DMS79 (cell line): ENCODE results near the gene THEMIS2.

Source experiments
- DNase-seq: peaks from one replicate; lab custom pipeline; 2025; lab: John Stamatoyannopoulos, UW

The THEMIS2 gene

GRCh38 chr1:27885621-27886352, 13.4 kb downstream of the THEMIS2 start:
- DNase-seq = no peak

- no peak for DNase-seq
Measured at GRCh38 chr1:27886353-27886679, 14.0 kb downstream of the THEMIS2 start.

- no peak for DNase-seq
Measured at GRCh38 chr1:27886744-27887143, 14.4 kb downstream of the THEMIS2 start.

- no peak for DNase-seq
Measured at GRCh38 chr1:27887215-27888021, 15.1 kb downstream of the THEMIS2 start.

- no peak for DNase-seq
Measured at GRCh38 chr1:27889506-27889905, 17.2 kb downstream of the THEMIS2 start.

GRCh38 chr1:27891196-27891889, 19.0 kb downstream of the THEMIS2 start:
- no peak for DNase-seq

GRCh38 chr1:27894521-27894920, 22.2 kb downstream of the THEMIS2 start:
- DNase-seq = no peak

GRCh38 chr1:27906759-27907158, 34.4 kb downstream of the THEMIS2 start:
- no peak for DNase-seq

GRCh38 chr1:27912429-27912828, 40.1 kb downstream of the THEMIS2 start:
- DNase-seq = no peak

GRCh38 chr1:27915082-27915575, 42.8 kb downstream of the THEMIS2 start:
- no peak for DNase-seq

GRCh38 chr1:27922272-27922671, 49.9 kb downstream of the THEMIS2 start:
- DNase-seq = no peak

GRCh38 chr1:27928216-27928954, 56.0 kb downstream of the THEMIS2 start:
- no peak for DNase-seq

GRCh38 chr1:27931184-27931583, 58.8 kb downstream of the THEMIS2 start:
- no peak for DNase-seq

- DNase-seq = no peak
Measured at GRCh38 chr1:27931759-27932158, 59.4 kb downstream of the THEMIS2 start.

GRCh38 chr1:27934818-27935549, 62.6 kb downstream of the THEMIS2 start, which contains the start of gene SMPDL3B:
SMPDL3B (plus strand) TSS chr1:27935000; CDS start chr1:27935184, 184 bp downstream.
- DNase-seq = peak; percentile 83

- DNase-seq = no peak
Measured at GRCh38 chr1:27935721-27936120, 63.4 kb downstream of the THEMIS2 start.
